Stimulated activated CD8-positive, alpha-beta memory T cell treated with anti-CD3 and anti-CD28 coated beads, Interleukin-15, amount 100 ng/mL, for 48 hours (primary cell): ENCODE measurements around the gene VSTM5.
"Not testable (repeated sequence)": the region's sequence is repeated elsewhere in the genome, so short reads cannot be mapped to it uniquely, and the experiment has no call there.

Experiments used
- DNase-seq, 2 donors: peaks; one replicate each; pipeline ENCODE4 v3.0.0-alpha.2; 2020; ENCODE audit warnings: low read depth in 2 of 2

The VSTM5 gene, protein sequence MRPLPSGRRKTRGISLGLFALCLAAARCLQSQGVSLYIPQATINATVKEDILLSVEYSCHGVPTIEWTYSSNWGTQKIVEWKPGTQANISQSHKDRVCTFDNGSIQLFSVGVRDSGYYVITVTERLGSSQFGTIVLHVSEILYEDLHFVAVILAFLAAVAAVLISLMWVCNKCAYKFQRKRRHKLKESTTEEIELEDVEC

DNA sequence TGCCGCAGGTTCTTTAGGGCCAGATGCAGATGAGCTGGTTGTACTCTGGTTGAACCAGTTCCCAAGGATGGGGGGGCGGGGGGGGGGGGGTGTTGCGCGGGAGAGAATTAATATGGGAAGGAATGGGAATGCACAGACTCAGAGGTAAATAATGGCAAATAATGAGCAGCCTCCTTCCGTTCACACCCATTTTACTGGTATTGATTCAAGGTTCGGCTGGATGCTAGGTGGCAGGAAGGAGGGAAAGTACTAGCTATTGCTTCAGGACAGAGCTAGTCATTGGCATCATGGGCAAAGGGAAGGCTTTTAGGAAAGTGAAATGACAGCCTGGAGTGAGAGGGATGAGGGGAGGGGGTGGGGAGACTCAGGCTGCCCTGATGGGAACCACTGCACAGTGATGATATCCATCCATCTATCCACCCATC lies at the start of gene VSTM5:
Gene VSTM5 (minus strand): TSS at position 25 of the 425 bp plus-strand sequence. CDS start 116 bp downstream, outside the sequence.
- DNase-seq: no peak

DNA sequence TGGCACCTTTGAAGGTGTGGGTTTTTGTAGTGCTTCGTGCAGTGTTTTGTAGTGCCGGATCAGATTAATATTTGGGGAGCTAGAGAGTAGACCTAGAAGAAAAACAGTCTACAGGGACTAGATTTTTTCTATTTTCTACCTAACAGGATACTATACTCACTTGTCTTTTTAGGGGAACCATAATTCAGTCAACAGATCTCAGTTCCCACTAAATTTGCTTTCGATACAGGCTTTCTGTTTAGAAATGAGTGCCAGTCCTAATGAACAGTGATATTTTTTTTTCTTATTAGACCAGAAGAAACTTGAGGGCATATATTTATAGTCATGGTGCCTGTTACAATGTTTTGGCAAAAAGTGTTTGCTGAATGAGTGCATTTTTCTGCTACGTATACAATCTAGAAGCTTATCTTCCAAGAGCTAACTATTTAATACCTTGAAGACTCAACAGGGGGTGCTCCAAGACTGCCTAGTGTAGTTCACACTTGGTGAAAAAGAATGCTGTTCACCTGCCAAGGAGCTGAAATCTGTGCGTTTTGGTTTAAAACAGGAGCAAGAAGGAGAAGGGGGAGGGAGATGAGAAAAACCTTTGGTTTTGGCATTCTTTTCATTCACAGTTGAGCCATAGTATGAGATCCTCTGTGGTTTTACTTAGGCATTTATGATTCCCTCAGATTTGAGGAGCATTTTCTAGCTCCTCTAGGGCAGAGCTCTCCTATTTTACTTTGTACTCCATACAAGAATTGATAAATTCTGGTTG lies 44.9 kb upstream of the VSTM5 start:
- no peak for DNase-seq

DNA sequence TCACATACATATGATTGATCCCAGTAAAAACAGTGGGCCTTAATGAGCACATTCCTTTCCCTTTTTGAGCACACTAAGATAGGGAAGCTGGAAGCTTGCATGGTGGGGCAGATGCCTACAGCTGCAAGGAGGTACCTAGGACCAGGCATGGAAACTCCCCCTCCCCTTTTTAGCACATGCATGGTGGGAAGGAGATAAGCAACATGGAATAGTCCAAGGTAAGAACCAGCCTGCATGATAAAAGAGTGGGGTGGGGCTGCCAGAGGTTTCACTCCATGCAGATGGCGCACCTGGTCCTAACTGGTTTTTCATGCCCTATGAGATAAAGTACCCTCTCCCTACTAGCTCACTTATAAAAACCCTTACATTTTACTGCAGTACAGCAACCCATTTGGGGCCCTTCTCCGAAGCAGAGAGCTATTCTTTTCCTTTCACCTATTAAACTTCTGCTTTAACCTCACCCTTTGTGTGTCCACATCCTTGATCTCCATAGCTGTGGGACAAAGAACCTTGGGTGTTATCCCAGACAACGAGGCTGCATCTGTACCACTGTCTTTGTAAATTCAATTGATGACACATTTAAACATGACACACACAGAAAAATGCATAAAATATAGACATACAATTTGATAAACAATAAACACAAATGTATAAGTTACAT lies 40.1 kb upstream of the VSTM5 start:
- no peak for DNase-seq

DNA sequence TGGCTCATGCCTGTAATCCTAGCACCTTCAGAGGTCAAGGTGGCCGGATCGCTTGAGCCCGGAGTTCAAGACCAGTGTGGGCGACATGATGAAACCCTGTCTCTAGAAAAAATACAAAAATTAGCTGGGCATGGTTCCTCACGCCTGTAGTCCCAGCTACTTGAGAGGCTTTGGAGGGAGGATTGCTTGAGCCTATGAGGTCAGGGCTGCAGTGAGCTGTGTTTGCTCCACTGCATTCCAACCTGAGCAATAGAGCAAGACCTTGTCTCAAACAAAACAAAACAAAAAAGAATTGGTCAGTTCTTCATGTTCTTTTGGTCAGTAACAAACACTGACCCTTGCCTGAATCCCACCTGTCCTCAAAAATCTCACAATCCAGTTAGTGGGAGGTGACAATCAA lies 36.7 kb upstream of the VSTM5 start:
- no peak for DNase-seq

DNA sequence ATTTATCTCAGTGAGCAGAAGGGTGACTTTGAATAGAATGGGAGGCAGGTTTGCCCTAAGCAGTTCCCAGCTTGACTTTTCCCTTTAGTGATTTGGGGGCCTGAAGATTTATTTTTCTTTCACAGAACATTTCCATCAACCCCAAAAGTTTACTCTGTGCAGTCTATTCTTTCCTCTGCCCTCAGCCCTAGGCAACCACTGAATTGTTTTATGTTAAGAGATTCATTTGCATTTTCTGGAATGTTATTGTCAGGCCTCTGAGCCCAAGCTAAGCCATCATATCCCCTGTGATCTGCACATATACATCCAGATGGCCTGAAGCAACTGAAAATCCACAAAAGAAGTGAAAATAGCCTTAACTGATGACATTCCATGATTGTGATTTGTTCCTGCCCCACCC lies 28.7 kb upstream of the VSTM5 start:
- DNase-seq: not testable (repeated sequence)

DNA sequence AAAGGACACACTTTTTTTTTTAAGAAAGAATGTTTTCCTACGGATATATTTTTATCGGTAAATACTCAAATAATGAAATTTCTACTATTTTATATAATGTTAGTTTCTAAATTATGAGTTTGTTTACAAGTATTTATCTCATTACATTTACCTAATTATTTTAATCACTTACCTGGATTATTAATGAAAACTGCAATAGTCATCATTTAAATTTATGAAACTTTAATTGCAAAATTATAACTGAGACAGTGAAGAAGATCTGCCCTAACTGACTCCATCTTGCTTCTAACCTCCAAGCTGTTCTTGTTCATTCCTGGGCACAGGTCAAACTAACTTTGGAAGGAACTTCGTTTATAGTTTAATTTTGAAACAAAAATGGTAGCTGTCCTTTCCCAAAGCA lies 25.2 kb upstream of the VSTM5 start:
- no peak for DNase-seq

DNA sequence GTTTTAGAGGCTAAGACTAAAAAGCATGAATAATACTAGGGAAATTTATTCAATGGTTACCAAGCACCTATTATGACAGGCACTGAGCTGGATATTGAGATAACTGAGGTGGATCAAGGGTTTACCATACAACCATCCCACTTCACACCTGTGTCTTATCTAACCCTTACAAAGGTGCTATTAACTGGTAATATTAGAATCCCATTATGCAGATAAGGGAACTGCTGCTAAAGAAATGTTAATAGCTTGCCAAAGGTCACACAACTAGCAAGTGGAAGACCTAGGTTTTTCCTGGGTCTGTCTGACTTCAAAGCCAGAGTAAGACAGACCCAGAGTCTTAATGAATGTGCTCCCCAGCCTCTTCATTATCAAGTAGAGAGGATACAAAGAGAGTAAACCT lies 21.1 kb upstream of the VSTM5 start:
- no peak for DNase-seq

DNA sequence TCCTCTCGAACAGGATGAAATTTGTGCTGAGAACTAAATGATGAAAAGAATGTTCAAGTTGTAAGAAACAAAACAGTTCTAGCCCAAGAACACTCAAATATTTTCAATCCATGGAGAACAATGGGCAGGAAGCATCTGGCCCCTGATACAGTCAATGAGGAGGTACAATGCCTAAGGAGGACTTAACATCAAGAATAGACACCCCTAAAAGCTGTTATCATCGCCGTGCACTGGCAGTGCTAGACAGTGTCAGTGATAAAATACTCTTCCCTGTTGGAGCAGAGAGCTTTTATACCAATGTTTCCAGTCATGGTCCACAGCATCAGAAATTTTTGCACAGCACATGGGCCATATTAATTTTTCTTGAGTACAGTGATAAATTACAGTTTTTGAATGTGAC lies 20.2 kb upstream of the VSTM5 start:
- no peak for DNase-seq

DNA sequence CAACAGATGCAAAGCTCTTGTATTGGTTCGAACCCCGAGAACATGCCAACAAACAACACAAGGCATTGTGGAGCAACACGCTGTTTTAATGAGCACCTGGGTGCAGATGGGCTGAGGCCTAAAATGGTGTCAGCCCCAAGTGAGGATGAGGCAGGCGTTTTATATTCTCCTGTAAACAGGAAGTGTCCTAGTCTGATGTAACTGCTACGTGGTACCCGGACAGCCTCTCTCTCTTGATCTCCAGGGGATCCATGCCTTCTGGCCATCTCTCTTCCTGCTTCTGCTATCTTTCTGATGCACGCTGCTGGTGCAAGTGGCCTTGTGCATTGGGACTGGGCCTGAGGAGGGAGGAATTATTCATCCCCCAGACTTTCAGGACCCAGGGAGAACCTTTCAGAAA lies 19.4 kb upstream of the VSTM5 start:
- no peak for DNase-seq

DNA sequence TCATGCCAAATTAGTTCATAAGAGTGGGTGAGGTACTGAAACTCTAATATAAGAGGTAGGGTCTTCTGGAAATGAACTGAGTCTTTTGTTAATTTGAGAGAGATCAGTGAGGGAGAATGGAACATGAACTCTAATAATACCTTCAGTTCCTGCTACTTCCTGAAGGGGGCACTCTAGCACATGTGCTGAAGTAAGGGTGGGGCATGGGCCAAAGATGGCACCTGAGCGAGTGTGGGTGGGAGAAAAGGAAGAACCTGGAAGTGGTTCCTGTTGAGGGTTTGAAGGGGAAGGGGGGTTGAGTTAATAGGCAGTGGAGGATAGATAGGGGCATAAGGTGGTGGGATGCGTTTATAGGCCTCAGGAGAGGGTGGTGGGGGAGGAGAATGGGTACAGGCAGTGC lies 18.0 kb upstream of the VSTM5 start:
- DNase-seq: not testable (repeated sequence)

DNA sequence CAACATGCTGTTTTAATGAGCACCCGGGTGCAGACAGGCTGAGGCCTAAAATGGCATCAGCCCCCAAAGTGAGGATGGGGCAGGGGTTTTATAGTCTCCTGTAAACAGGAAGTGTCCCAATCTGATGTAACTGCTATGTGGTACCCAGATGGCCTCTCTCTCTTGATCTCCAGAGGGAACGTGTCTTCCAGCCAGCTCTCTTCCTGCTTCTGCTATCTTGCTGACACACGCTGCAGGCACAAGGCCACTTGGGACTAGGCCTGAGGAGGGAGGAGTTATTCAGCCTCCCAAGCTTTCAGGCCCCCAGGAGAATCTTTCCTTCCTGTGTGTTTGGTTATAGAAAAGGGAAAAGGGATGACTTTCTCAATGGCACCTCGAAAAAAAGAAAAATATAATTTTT lies 11.4 kb upstream of the VSTM5 start:
- DNase-seq: no peak

DNA sequence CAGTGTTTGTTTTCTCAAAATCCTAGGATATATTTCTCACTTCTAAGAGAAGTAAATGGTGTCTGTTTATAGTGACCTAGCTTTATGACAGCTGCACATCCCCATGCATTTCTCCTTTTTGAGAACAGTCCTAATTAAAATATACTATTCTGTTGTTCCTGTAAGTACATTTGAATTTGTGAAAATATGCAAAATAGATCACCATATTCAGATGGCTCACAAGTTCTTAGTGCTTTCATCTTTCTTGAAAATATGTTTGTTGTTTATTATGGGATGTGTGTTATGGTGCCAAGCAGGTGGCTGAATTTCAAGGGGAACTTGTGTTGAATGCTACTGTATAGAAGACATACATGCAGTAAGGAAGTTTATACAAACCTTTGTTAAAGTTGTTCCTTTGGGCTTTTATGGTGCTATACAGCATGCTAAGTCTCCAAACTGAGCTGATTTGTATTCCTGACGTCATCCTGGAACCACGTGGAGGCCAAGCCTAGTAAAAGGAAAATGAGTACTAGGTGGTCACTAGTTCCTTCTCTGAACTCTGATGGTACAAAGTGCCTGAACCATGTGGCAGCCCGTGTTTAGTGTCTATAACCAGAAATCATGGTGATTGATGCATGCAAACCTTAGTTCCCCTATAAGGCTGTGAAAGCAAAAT lies 7.8 kb upstream of the VSTM5 start:
- DNase-seq: no peak

DNA sequence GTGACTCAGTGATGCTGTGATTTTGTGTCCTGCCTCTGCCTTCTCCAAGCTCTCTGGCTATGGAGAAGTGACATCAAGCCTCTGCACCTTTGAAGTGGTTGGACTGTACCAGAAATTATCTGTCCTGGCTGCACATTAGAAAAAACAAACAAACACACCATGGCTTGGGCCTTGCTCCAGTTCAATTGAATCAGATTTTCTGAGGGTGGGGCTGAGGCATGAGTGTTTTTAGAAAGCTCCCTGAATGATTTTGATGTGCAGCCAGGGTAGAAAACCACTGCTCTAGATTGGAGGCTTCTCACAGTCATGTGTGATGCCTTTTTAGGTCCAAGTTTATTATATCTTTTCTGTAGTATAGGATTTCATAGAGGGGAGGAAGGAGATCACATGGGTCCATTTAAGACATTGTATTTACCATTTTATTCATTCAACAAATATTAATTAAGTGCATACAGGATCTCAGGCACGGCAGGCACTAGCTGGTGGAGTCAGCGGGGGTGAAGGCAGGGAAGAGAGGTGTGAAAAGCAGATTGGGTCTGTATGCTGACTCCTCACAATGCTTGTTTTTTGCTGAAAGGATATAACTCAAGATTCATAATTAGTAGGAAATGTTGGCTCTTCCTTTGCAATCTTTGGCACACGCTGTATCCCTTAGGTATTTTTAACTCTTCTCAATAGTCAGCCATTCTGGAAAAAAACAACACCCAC lies 7.1 kb upstream of the VSTM5 start:
- DNase-seq: no peak

DNA sequence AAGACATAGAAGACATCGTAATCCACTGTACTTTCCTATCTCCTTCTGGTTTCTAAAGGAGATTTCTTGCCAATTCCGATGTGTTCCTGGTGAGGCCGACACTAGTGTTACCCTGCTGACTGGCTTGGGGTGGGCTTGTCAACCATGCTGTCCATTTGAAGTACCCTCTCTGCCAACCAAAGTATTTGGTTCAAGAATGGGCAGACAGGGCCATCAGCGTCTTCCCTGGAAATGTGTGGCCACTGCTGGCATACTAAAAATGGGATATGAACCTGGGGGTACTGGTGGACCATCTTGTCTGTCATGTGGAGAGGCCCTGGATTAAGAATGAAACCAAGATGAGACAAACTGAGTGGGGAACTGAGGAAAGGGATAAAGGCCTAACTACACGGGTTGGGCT lies 1.8 kb upstream of the VSTM5 start:
- no peak for DNase-seq

DNA sequence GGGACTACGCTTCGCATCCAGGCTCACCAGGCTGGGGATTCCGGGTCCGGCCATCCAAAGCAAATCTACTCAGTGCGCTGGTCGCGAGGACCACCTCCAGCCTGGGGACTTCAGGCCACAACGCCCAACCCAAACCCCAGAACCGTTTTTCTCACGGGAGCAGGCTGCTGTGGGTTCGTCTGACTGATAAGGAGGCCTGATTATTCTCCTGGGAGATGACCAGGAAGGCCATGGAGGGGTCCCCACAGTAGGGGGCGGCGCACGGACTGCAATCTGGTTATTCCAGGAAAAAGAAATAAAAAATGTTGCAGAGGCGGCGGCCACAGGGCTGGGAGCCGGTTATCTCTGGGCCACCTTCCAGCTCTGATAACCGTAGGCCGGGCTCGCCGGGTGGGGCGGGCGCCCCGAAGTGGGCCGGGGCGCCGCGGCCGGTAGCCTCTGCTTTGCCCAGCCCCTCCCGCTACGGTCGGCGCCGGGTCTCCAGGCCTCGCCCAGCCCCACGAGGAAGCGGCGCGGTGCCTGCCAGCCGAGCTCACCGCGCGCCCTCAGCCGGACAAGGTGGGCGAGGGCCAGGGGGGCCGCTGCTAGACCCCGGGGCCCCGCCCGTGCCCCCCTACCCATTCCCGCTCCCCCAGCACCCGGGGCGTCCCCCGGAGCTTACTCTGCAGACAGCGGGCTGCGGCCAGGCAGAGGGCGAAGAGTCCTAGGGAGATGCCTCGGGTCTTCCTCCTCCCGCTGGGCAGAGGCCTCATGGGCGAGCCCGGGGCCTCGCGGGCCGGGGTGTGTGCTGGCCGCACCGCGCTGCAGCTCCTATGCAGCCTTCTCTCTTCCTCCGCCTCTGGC lies 446 bp downstream of the VSTM5 start:
- no peak for DNase-seq

DNA sequence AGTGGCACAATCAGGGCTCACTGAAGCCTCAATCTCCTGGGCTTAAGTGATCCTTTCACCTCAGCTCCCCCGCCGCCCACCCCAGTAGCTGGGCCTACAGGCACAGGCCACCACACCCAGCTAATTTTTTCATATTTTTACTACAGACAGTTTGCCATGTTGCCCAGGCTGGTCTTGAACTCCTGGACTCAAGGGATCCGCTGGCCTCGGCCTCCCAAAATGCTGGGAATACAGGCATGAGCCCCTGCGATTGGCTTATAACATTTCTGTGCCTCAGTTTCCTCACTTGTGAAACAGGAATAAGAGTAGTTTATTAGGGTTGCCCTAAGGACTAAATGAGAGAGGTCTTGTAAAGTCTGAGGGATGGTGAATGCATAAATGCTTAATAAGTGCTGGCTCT lies 1.2 kb downstream of the VSTM5 start:
- no peak for DNase-seq

DNA sequence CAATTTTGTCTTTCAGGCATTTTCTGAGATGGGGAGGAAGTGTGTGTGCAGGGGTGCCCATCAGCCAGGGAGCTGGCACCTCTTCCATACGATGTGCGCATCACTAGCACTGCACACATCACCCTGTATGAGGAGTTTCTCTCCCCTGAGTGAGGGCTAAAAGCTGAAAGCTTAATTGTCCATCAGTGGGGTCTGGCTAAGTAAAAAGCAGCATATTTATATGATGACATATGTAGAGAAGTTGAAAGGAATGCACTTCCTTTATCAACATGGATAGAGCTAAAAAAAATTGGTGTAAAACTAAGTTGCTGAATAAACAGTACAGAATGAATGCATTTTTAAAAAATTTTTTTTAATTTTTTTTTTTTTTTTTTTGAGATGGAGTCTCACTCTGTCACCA lies 4.0 kb downstream of the VSTM5 start:
- DNase-seq: no peak

DNA sequence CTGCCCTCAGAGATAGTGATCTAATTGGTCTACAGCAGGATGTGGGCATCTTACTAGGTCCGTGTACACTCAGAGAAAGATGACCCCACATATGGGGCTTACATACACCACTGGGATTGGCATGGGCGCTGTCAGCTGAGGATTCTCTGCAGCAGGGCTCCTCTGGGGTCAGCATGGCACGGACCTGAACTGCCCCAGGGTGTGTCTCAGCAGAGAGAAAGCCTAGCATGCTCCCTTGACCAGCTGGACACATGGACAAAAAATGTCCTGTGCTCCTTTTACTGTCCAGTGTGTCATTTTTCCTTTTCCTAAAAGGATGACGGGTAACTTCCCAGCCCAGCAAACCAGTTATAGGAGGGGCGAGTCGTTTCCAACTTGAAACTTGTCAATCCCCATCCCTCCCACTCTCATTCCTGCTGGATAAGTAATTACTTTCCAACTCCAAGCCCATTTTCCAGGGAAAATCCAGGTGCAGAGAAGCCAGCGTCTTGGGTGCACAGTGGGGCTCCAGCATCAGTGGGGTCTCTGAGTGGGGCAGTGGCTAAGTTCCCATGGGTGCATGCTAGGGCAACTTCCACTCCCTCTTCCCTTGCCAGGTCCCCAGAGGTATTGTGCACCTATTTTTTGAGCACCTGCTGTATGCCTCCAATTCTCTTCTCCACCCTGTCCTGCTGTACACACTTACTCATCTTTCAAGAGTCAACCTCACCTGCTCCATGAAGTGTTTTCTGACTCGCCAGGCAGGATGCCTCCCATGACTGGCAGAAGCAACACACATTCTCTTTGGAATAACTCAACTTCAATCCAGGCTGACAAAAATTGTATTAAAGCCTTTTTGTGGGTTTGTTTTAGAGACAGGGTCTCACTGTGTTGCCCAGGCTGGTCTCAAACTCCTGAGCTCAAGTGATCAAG lies 5.0 kb downstream of the VSTM5 start:
- DNase-seq: no peak

DNA sequence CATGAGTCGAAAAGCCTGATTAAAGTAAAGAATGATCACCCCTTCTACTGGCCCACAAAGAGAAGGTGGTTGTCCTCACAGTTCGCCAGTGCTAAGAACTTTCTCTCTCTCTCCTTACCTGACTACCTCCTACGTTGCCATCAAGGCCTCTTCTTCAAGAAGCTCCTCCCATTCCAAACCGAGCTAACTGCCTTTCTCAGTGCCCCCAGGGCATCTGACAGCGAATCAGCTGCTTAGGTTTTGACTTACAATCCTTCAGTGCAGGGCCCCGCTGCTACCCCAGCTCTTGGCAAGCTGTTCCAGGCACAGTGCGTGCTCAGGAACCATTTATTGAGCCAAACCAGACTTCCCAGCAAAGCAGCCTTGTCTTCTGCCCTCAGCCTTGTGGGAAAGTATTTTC lies 5.8 kb downstream of the VSTM5 start:
- no peak for DNase-seq

DNA sequence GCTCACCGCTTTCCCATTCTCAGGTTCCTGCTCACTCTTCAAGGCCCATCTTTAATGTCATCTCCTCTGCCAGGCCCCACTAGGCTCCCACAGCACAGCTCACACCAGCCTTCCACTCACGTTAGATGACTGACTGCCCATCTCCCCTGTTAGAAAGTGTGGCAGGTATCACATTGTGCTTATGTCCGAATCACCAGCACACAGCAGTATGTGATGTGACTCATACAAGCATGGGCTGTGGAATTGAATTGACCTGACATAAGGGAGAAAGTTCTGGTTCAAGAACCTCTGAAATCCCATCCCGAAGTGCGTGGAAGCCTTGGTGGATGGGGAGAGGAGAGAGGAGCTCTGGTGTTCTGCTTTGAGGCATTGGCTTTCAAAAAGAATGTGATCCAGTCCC lies 6.5 kb downstream of the VSTM5 start:
- DNase-seq: no peak
